DOHH2 (cell line): ENCODE measurements around the gene RNF212.

Experiments used
- CTCF ChIP-seq: fragments of 200-600 bp; sonication (generic); IDR thresholded peaks from one replicate; pipeline ENCODE4 v1.5.1; 2014; ENCODE audit warnings: antibody characterized with exemption, mild to moderate bottlenecking, low read depth, low read length; ENCODE audit not compliant: poor library complexity, severe bottlenecking
- EZH2phosphoT487 ChIP-seq: fragments of 200-600 bp; sonication (generic); IDR thresholded peaks from 2 replicates; pipeline ENCODE4 v1.6.1; 2017; ENCODE audit warnings: borderline replicate concordance, mild to moderate bottlenecking, antibody characterized with exemption, low read length, moderate library complexity, mixed read lengths

DNA sequence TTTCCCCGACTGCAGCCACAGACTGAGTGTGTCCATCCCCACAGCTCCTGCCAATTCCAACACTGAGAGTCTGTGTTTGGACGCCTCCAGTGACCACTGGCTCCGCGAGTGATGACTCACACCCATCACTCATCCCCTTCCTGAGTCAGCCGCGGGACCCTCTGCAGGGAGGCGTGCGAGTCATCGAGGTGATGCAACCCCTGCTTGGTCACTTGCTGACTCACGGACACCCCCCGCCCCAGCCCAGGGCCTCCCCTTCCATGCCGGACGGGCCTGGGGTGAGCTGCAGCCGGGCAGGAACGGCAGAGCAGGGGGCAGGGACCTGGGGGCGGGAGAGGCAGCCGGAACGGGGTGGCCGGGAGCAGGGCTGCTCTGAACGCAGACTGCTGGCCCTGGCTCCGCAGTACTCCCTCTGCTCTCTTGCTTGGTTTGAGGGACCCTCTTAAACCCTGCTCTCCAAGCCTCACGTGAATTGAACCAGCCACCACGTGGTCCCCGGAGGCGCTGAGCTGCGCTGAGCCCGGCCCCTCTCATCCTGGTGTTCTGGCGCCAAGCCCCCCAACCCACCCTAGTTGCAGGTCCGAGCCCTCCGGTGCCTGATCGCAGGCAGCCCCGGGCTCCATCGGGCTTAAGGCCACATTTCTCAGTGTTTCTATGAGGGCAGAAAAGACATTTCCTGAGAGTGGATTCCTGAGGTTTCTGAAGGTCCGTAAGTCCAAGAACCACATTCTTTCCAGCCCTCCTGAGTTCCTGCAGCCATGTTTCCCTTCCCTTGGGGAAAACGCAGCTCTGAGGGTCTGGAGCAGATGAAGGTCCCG is 69.5 kb downstream of the RNF212 start:
- TF ChIP-seq CTCF (no peak), EZH2phosphoT487 (no peak)
